Measurements from ENCODE around the gene INPP5B.

INPP5B gene

DNA sequence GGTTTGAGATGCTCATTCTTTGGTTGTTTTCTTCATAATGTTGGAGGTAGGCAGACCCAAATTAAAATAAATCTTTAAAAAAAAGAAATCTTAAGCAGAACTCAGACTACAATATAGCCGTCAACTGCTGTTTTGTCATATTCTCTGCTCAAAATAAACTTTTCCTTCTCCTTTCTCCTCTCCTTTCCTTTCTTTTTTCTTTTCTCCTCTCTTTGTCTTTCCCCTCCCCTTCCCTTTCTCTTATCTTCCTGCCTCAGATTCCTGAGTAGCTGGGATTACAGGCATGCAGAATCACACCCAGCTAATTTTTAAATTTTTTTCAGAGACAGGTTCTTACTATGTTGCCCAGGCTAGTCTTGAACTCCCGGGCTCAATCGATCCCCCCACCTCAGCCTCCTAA is 62.7 kb downstream of the INPP5B start:
- Histone ChIP-seq H3K4me1 (ENCODE audit: control insufficient read depth, insufficient read depth, low read length) (no peaks in the 10 kb centered on the region), H3K27me3 (ENCODE audit: control insufficient read depth, insufficient read depth, low read length) (no peaks in the 10 kb centered on the region), H3K9me3 (ENCODE audit: control insufficient read depth, insufficient read depth, low read length) (no peaks in the 10 kb centered on the region), H3K4me3 (ENCODE audit: low read depth, low read length) (no peak overlapping the region), H3K36me3 (ENCODE audit: control insufficient read depth, insufficient read depth, low read length) (peaks cover 16% of the 10 kb centered on the region), H3K9ac (ENCODE audit: low read depth, low read length) (no peak overlapping the region)

DNA sequence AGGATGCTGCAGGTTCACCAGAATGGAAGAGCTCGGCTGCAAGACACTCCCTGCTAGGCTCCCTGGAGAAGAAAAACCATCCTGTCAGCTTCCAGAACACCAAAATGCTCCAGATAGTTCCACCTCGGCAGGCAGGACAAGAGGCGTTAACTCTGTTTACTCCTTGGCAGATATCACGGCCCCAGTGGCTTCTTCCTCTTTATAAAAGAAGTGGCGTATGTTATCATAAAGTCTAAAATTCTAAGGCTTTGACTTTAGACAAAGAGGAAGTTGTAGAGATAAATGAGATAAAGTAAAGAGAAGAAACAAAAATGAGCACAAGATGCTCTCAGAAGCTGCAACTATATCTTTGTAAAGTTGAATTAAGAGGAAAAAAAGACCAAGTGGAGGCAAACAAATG is 63.2 kb downstream of the INPP5B start:
- Histone ChIP-seq H3K36me3 (ENCODE audit: control insufficient read depth, insufficient read depth, low read length) (peaks cover 16% of the 10 kb centered on the region), H3K27me3 (ENCODE audit: control insufficient read depth, insufficient read depth, low read length) (no peaks in the 10 kb centered on the region), H3K9ac (ENCODE audit: low read depth, low read length) (no peak overlapping the region), H3K4me1 (ENCODE audit: control insufficient read depth, insufficient read depth, low read length) (no peaks in the 10 kb centered on the region), H3K9me3 (ENCODE audit: control insufficient read depth, insufficient read depth, low read length) (no peaks in the 10 kb centered on the region), H3K4me3 (ENCODE audit: low read depth, low read length) (no peak overlapping the region)

DNA sequence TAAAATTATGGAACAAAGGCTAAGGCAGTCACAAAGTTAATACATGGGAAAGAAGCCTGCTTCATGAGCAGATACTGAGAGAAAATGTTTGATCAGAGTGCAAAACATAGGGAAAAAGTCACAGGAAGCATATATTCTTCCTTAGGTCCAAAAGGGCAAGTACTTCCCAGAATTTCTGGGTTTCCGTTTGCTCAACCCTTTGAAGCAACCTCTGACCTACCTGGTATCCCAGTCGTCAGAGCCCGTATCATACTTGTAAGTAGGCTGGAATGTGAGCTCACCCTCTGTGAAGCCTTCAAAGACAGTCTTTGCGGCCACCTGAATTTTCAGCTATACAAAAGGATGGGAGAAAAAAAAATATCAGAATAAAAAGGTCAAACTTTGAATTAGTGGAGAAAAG is 67.0 kb downstream of the INPP5B start:
- no peak overlapping the region for H3K9ac ChIP-seq (ENCODE audit: low read depth, low read length)
- peaks cover 14% of the 10 kb centered on the region for H3K36me3 ChIP-seq (ENCODE audit: control insufficient read depth, insufficient read depth, low read length)
- H3K9me3 ChIP-seq (ENCODE audit: control insufficient read depth, insufficient read depth, low read length): no peaks in the 10 kb centered on the region
- no peaks in the 10 kb centered on the region for H3K27me3 ChIP-seq (ENCODE audit: control insufficient read depth, insufficient read depth, low read length)
- no peaks in the 10 kb centered on the region for H3K4me1 ChIP-seq (ENCODE audit: control insufficient read depth, insufficient read depth, low read length)
- H3K4me3 ChIP-seq (ENCODE audit: low read depth, low read length): no peak overlapping the region

DNA sequence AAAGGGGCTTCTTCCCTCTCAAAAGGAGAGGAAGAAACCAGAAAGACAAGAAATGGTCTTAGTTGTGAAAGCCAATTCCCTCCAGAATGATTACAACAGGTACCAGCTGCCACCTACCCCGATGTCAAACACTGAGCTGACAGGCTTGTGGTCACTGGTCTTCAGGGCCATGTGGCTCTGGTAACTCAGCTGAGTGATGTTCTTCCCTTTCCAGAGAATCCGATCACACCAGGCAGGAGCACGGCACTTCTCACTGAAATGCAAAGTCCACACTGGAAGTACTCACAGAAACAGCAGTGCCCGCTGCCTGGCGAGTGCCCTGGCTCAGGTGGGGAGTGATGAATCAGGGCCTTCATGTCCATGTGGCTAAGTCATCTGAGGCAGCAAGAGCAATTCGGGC is 68.8 kb downstream of the INPP5B start:
- no peaks in the 10 kb centered on the region for H3K9me3 ChIP-seq (ENCODE audit: control insufficient read depth, insufficient read depth, low read length)
- H3K4me3 ChIP-seq (ENCODE audit: low read depth, low read length): no peak overlapping the region
- H3K9ac ChIP-seq (ENCODE audit: low read depth, low read length): no peak overlapping the region
- H3K36me3 ChIP-seq (ENCODE audit: control insufficient read depth, insufficient read depth, low read length): peaks cover 12% of the 10 kb centered on the region
- no peaks in the 10 kb centered on the region for H3K4me1 ChIP-seq (ENCODE audit: control insufficient read depth, insufficient read depth, low read length)
- H3K27me3 ChIP-seq (ENCODE audit: control insufficient read depth, insufficient read depth, low read length): no peaks in the 10 kb centered on the region

DNA sequence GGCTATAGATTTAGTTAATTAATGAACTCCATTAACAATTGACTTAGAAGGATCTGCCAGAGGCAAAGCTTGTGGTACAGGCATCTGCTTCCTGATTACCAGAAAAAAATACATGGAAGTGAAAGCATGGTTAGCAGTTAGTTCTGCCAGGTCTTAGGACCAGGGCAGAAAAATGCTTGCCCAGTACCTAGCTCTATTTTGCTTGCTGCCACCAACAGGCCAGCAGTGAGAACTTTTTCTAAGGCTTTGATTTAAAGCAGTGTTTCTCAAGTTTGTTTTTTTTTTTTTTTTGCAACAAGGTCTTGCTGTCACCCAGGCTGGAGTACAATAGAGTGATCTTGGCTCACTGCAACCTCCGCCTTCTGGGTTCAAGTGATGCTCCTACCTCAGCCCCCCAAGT is 71.0 kb downstream of the INPP5B start:
- Histone ChIP-seq H3K9me3 (ENCODE audit: control insufficient read depth, insufficient read depth, low read length) (no peaks in the 10 kb centered on the region), H3K4me3 (ENCODE audit: low read depth, low read length) (no peak overlapping the region), H3K4me1 (ENCODE audit: control insufficient read depth, insufficient read depth, low read length) (no peaks in the 10 kb centered on the region), H3K9ac (ENCODE audit: low read depth, low read length) (no peak overlapping the region), H3K27me3 (ENCODE audit: control insufficient read depth, insufficient read depth, low read length) (no peaks in the 10 kb centered on the region), H3K36me3 (ENCODE audit: control insufficient read depth, insufficient read depth, low read length) (peaks cover 16% of the 10 kb centered on the region)

DNA sequence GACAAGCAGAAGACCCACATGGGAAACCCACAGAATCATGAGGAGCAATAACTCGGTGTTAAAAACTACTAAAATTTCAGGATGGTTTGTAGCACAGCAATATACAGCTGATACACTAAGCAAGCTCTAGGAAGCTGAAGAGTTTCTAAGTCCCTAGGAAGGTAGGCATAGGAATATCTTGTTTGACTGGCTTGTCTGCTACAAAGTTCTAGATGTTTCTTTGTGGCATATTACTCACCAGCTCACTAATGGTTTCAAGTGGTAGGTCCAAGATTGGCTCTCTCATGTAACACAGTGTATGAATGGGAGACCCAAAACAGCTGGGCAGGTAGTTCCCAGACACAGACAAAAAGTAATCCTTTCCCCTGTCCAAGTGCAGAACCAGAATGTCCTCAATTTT is 74.2 kb downstream of the INPP5B start:
- H3K9ac ChIP-seq (ENCODE audit: low read depth, low read length): no peak overlapping the region
- no peaks in the 10 kb centered on the region for H3K27me3 ChIP-seq (ENCODE audit: control insufficient read depth, insufficient read depth, low read length)
- no peaks in the 10 kb centered on the region for H3K4me1 ChIP-seq (ENCODE audit: control insufficient read depth, insufficient read depth, low read length)
- H3K9me3 ChIP-seq (ENCODE audit: control insufficient read depth, insufficient read depth, low read length): no peaks in the 10 kb centered on the region
- peaks cover 9% of the 10 kb centered on the region for H3K36me3 ChIP-seq (ENCODE audit: control insufficient read depth, insufficient read depth, low read length)
- H3K4me3 ChIP-seq (ENCODE audit: low read depth, low read length): no peak overlapping the region

DNA sequence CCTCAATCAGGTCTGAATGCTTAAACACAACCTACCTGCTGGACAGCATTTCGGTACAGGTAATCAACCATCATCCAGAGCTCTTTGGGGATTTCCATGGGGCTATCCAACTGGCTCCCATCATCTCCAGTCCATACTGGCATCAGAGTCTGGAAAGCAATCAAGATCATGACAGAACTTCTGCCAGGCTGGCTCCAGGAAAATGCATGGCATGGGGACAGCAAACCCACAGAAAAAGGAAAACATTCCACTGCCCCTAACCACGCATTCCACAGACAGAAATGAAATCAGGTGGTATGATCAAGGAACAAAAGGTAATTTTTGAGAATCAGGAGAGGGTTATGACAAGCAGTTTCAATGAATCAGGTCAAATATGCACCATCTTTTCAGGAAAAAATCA is 78.4 kb downstream of the INPP5B start:
- no peak overlapping the region for H3K4me3 ChIP-seq (ENCODE audit: low read depth, low read length)
- H3K9ac ChIP-seq (ENCODE audit: low read depth, low read length): no peak overlapping the region
- peaks cover 10% of the 10 kb centered on the region for H3K36me3 ChIP-seq (ENCODE audit: control insufficient read depth, insufficient read depth, low read length)
- no peaks in the 10 kb centered on the region for H3K27me3 ChIP-seq (ENCODE audit: control insufficient read depth, insufficient read depth, low read length)
- no peaks in the 10 kb centered on the region for H3K9me3 ChIP-seq (ENCODE audit: control insufficient read depth, insufficient read depth, low read length)
- no peaks in the 10 kb centered on the region for H3K4me1 ChIP-seq (ENCODE audit: control insufficient read depth, insufficient read depth, low read length)

DNA sequence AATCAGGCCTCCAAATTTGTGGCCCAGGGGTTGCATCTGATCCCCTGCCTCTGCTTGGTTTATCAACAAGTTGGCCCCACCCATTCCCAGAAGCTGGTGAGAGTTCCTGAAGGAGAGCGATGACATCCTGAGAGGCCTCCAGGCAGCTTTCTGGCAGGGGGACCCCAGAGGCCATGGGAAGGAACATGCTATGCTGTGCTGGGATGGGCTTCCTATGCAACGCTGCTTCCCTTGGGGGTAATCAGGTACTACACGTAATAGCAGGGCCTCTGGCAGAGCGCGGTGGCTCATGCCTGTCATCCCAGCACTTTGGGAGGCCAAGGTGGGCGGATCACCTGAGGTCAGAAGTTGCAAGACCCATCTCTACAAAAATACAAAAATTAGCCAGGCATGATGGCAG is 79.1 kb downstream of the INPP5B start:
- no peak overlapping the region for H3K9ac ChIP-seq (ENCODE audit: low read depth, low read length)
- no peaks in the 10 kb centered on the region for H3K27me3 ChIP-seq (ENCODE audit: control insufficient read depth, insufficient read depth, low read length)

DNA sequence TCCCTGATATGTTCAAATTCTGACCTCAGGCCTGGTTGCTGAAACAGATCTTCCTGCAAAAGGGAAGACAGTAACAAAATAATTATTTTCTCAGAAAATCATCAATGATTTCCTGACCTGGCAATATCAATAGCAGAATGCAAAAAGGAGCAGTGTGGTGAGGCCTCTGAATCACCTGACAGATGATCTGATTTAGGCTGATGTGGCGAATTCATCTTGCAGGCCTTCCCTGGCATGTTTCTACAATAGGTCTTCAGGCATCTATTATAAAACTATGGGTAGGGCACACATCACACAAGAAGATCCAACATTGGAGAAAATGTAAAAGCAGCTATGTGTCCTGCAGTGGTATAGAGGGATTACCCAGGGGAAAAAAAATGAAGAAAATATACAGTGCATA is 80.4 kb downstream of the INPP5B start:
- H3K9me3 ChIP-seq (ENCODE audit: control insufficient read depth, insufficient read depth, low read length): no peaks in the 10 kb centered on the region
- H3K27me3 ChIP-seq (ENCODE audit: control insufficient read depth, insufficient read depth, low read length): no peaks in the 10 kb centered on the region
- peaks cover 8% of the 10 kb centered on the region for H3K36me3 ChIP-seq (ENCODE audit: control insufficient read depth, insufficient read depth, low read length)
- no peaks in the 10 kb centered on the region for H3K4me1 ChIP-seq (ENCODE audit: control insufficient read depth, insufficient read depth, low read length)
- H3K9ac ChIP-seq (ENCODE audit: low read depth, low read length): no peak overlapping the region
- no peak overlapping the region for H3K4me3 ChIP-seq (ENCODE audit: low read depth, low read length)

More for the DNA sequence above, 79.1 kb downstream of the INPP5B start:
- Histone ChIP-seq H3K9me3 (ENCODE audit: control insufficient read depth, insufficient read depth, low read length) (no peaks in the 10 kb centered on the region), H3K4me1 (ENCODE audit: control insufficient read depth, insufficient read depth, low read length) (no peaks in the 10 kb centered on the region), H3K4me3 (ENCODE audit: low read depth, low read length) (no peak overlapping the region), H3K36me3 (ENCODE audit: control insufficient read depth, insufficient read depth, low read length) (peaks cover 9% of the 10 kb centered on the region)

DNA sequence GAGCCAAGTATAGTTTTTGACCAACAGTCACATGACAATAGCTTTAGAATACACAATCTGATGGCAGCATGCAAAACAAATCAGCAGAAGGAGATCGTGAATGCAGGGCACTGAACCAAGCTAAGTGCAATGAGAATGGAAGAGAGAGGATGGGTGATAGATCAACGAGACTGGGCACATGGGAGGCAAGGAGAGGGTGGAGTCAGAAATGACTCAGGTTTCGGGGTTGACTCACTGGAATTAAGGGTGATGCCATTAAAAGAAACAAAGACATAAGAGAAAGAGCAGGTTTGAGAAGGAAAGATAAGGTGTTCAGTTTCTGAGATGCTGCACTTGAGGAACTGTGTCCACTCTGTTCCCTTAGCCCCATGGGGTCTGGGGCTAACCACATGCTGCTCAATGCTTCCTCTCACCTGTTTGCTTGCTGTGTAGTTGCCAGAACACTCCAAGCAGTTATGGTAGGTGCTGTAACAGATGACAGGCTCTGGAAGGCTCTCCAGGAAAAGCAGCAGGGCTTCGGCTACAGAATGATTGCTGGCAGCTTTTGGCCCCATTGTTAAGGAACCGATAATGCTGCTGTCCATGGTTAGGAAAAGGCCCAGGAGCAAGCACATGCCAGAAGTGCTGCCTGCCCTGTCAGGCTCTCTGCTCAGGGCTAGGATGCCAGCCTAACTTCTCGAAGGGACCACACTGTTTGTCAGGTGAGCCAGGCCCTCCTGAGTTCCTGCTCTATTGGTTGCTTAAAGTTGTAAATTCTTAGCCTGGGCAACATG is 81.3 kb downstream of the INPP5B start:
- H3K27me3 ChIP-seq (ENCODE audit: control insufficient read depth, insufficient read depth, low read length): no peaks in the 10 kb centered on the region
- no peaks in the 10 kb centered on the region for H3K4me1 ChIP-seq (ENCODE audit: control insufficient read depth, insufficient read depth, low read length)
- no peaks in the 10 kb centered on the region for H3K9me3 ChIP-seq (ENCODE audit: control insufficient read depth, insufficient read depth, low read length)
- peaks cover 8% of the 10 kb centered on the region for H3K36me3 ChIP-seq (ENCODE audit: control insufficient read depth, insufficient read depth, low read length)
- H3K9ac ChIP-seq (ENCODE audit: low read depth, low read length): no peak overlapping the region
- H3K4me3 ChIP-seq (ENCODE audit: low read depth, low read length): no peak overlapping the region

DNA sequence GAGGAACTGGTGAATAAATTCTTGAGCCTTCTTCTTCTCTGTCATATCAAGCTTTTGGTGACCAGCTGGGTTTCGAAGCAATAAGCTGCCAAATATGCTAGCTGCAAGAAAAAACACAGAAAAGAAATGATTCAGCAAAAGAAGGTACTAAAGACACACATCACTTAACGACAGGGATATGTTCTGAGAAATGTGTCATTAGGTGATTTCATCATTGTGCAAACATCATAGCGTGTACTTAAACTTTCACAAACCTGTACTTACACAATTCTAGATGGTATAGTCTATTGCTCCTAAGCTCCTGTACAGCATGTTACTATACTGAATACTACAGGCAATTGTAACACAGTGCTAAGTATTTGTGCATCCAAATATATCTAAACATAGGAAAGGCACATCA is 84.5 kb downstream of the INPP5B start:
- peaks cover 2% of the 10 kb centered on the region for H3K4me1 ChIP-seq (ENCODE audit: control insufficient read depth, insufficient read depth, low read length)
- no peaks in the 10 kb centered on the region for H3K9me3 ChIP-seq (ENCODE audit: control insufficient read depth, insufficient read depth, low read length)
- no peaks in the 10 kb centered on the region for H3K27me3 ChIP-seq (ENCODE audit: control insufficient read depth, insufficient read depth, low read length)
- H3K36me3 ChIP-seq (ENCODE audit: control insufficient read depth, insufficient read depth, low read length): peaks cover 8% of the 10 kb centered on the region
- H3K4me3 ChIP-seq (ENCODE audit: low read depth, low read length): no peak overlapping the region
- no peak overlapping the region for H3K9ac ChIP-seq (ENCODE audit: low read depth, low read length)

DNA sequence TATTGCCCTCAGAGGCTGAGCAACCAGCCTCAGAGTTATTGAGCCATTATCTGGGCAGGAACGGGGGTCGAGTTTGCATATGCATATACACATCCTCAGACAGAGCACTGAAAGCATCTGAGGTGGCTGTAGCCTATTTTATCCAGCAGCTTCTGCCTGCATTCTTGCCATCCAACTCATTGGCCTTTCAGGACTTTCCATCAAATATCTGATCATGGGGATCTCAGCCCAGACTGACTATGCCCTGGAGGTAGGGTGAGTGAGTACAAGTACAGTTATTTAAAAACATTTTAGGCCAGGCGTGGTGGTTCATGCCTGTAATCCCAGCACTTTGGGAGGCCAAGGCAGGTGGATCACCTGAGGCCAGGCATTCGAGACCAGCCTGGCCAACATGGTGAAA is 85.7 kb downstream of the INPP5B start:
- peaks cover 2% of the 10 kb centered on the region for H3K4me1 ChIP-seq (ENCODE audit: control insufficient read depth, insufficient read depth, low read length)
- no peak overlapping the region for H3K4me3 ChIP-seq (ENCODE audit: low read depth, low read length)
- H3K27me3 ChIP-seq (ENCODE audit: control insufficient read depth, insufficient read depth, low read length): no peaks in the 10 kb centered on the region
- no peak overlapping the region for H3K9ac ChIP-seq (ENCODE audit: low read depth, low read length)
- peaks cover 13% of the 10 kb centered on the region for H3K36me3 ChIP-seq (ENCODE audit: control insufficient read depth, insufficient read depth, low read length)
- no peaks in the 10 kb centered on the region for H3K9me3 ChIP-seq (ENCODE audit: control insufficient read depth, insufficient read depth, low read length)
